ENCODE measurements around the gene WDR70. TPM values are rescaled to one million over a fixed set of nuclear protein-coding genes. Genes with fewer than 3 reads are reported as not detected.

The WDR70 gene
- total RNA-seq, 1 experiment from 2014 or later, result 35.6 TPM

GRCh38 chr5:37722236-37723161 is 343.4 kb downstream of the WDR70 start:
- Histone ChIP-seq H3K4me3 (ENCODE audit: low read length) (no peak overlapping the region), H3K9me3 (ENCODE audit: low read length) (no peaks in the 10 kb centered on the region), H3K79me2 (ENCODE audit: low read length) (no peaks in the 10 kb centered on the region), H3K9me2 (replicated peaks; ENCODE audit: insufficient read depth, low read length) (no peaks in the 10 kb centered on the region), H3K27me3 (ENCODE audit: low read length) (no peaks in the 10 kb centered on the region), H3K27ac (ENCODE audit: low read length) (no peak overlapping the region), H3K4me1 (ENCODE audit: low read length) (peaks cover 8% of the 10 kb centered on the region), H3K9ac (ENCODE audit: low read length) (no peak overlapping the region), H3K36me3 (ENCODE audit: insufficient read depth, low read length) (no peaks in the 10 kb centered on the region), H4K20me1 (ENCODE audit: insufficient read depth, low read depth, low read length) (no peaks in the 10 kb centered on the region), H3K4me2 (ENCODE audit: low read depth, low read length, poor library complexity, severe bottlenecking) (no peak overlapping the region), H2AFZ (ENCODE audit: low read length) (no peak overlapping the region)
- no peak for DNase-seq

- Histone ChIP-seq H3K79me2 (ENCODE audit: low read length) (no peaks in the 10 kb centered on the region), H4K20me1 (ENCODE audit: insufficient read depth, low read depth, low read length) (no peaks in the 10 kb centered on the region), H3K4me1 (ENCODE audit: low read length) (peaks cover 10% of the 10 kb centered on the region), H3K9me2 (replicated peaks; ENCODE audit: insufficient read depth, low read length) (no peaks in the 10 kb centered on the region), H3K9me3 (ENCODE audit: low read length) (no peaks in the 10 kb centered on the region), H3K4me3 (ENCODE audit: low read length) (no peak overlapping the region), H2AFZ (ENCODE audit: low read length) (no peak overlapping the region), H3K36me3 (ENCODE audit: insufficient read depth, low read length) (no peaks in the 10 kb centered on the region), H3K4me2 (ENCODE audit: low read depth, low read length, poor library complexity, severe bottlenecking) (no peak overlapping the region), H3K27ac (ENCODE audit: low read length) (no peak overlapping the region), H3K27me3 (ENCODE audit: low read length) (no peaks in the 10 kb centered on the region), H3K9ac (ENCODE audit: low read length) (no peak overlapping the region)
- peak; percentile 60 for DNase-seq
Observed at GRCh38 chr5:37723162-37723961, 344.2 kb downstream of the WDR70 start.

- H3K27me3 ChIP-seq (ENCODE audit: low read length), result no peaks in the 10 kb centered on the region
- no peak for DNase-seq
- H3K36me3 ChIP-seq (ENCODE audit: insufficient read depth, low read length), result no peaks in the 10 kb centered on the region
Observed at GRCh38 chr5:37724395-37725125, 345.4 kb downstream of the WDR70 start.

GRCh38 chr5:37725185-37725584 is 346.1 kb downstream of the WDR70 start:
- no peak overlapping the region for H3K4me2 ChIP-seq (ENCODE audit: low read depth, low read length, poor library complexity, severe bottlenecking)
- no peaks in the 10 kb centered on the region for H3K36me3 ChIP-seq (ENCODE audit: insufficient read depth, low read length)
- no peaks in the 10 kb centered on the region for H3K79me2 ChIP-seq (ENCODE audit: low read length)
- no peak overlapping the region for H3K9ac ChIP-seq (ENCODE audit: low read length)
- H3K9me3 ChIP-seq (ENCODE audit: low read length), result no peaks in the 10 kb centered on the region
- H3K27me3 ChIP-seq (ENCODE audit: low read length), result no peaks in the 10 kb centered on the region
- H3K9me2 ChIP-seq (replicated peaks; ENCODE audit: insufficient read depth, low read length), result no peaks in the 10 kb centered on the region
- DNase-seq, result no peak
- H3K4me3 ChIP-seq (ENCODE audit: low read length), result no peak overlapping the region
- H4K20me1 ChIP-seq (ENCODE audit: insufficient read depth, low read depth, low read length), result no peaks in the 10 kb centered on the region
- H3K4me1 ChIP-seq (ENCODE audit: low read length), result peaks cover 17% of the 10 kb centered on the region
- H2AFZ ChIP-seq (ENCODE audit: low read length), result no peak overlapping the region
- no peak overlapping the region for H3K27ac ChIP-seq (ENCODE audit: low read length)

More at GRCh38 chr5:37724395-37725125, 345.4 kb downstream of the WDR70 start:
- Histone ChIP-seq H3K9me3 (ENCODE audit: low read length) (no peaks in the 10 kb centered on the region), H3K27ac (ENCODE audit: low read length) (no peak overlapping the region), H3K79me2 (ENCODE audit: low read length) (no peaks in the 10 kb centered on the region), H3K4me3 (ENCODE audit: low read length) (no peak overlapping the region), H3K9me2 (replicated peaks; ENCODE audit: insufficient read depth, low read length) (no peaks in the 10 kb centered on the region), H4K20me1 (ENCODE audit: insufficient read depth, low read depth, low read length) (no peaks in the 10 kb centered on the region), H3K4me2 (ENCODE audit: low read depth, low read length, poor library complexity, severe bottlenecking) (no peak overlapping the region), H3K9ac (ENCODE audit: low read length) (no peak overlapping the region), H3K4me1 (ENCODE audit: low read length) (peaks cover 17% of the 10 kb centered on the region), H2AFZ (ENCODE audit: low read length) (no peak overlapping the region)

- Histone ChIP-seq H3K27ac (ENCODE audit: low read length) (no peak overlapping the region), H2AFZ (ENCODE audit: low read length) (no peak overlapping the region), H3K9me3 (ENCODE audit: low read length) (no peaks in the 10 kb centered on the region), H3K4me3 (ENCODE audit: low read length) (no peak overlapping the region), H3K27me3 (ENCODE audit: low read length) (no peaks in the 10 kb centered on the region), H3K4me1 (ENCODE audit: low read length) (peaks cover 9% of the 10 kb centered on the region), H4K20me1 (ENCODE audit: insufficient read depth, low read depth, low read length) (no peaks in the 10 kb centered on the region), H3K36me3 (ENCODE audit: insufficient read depth, low read length) (no peaks in the 10 kb centered on the region), H3K4me2 (ENCODE audit: low read depth, low read length, poor library complexity, severe bottlenecking) (no peak overlapping the region), H3K79me2 (ENCODE audit: low read length) (no peaks in the 10 kb centered on the region), H3K9me2 (replicated peaks; ENCODE audit: insufficient read depth, low read length) (no peaks in the 10 kb centered on the region), H3K9ac (ENCODE audit: low read length) (no peak overlapping the region)
- DNase-seq, result no peak
Observed at GRCh38 chr5:37727238-37727637, 348.1 kb downstream of the WDR70 start.

GRCh38 chr5:37730896-37731455 is 351.9 kb downstream of the WDR70 start:
- no peak overlapping the region for H3K4me3 ChIP-seq (ENCODE audit: low read length)
- no peak overlapping the region for H3K27ac ChIP-seq (ENCODE audit: low read length)
- H3K36me3 ChIP-seq (ENCODE audit: insufficient read depth, low read length), result no peaks in the 10 kb centered on the region
- no peaks in the 10 kb centered on the region for H3K79me2 ChIP-seq (ENCODE audit: low read length)
- H4K20me1 ChIP-seq (ENCODE audit: insufficient read depth, low read depth, low read length), result no peaks in the 10 kb centered on the region
- no peaks in the 10 kb centered on the region for H3K27me3 ChIP-seq (ENCODE audit: low read length)
- no peak overlapping the region for H3K4me2 ChIP-seq (ENCODE audit: low read depth, low read length, poor library complexity, severe bottlenecking)
- peaks cover 10% of the 10 kb centered on the region for H3K4me1 ChIP-seq (ENCODE audit: low read length)
- no peak for DNase-seq
- no peak overlapping the region for H3K9ac ChIP-seq (ENCODE audit: low read length)
- H3K9me3 ChIP-seq (ENCODE audit: low read length), result no peaks in the 10 kb centered on the region
- H2AFZ ChIP-seq (ENCODE audit: low read length), result no peak overlapping the region
- H3K9me2 ChIP-seq (replicated peaks; ENCODE audit: insufficient read depth, low read length), result no peaks in the 10 kb centered on the region

GRCh38 chr5:37734114-37734513 is 355.0 kb downstream of the WDR70 start:
- Histone ChIP-seq H3K9me2 (replicated peaks; ENCODE audit: insufficient read depth, low read length) (no peaks in the 10 kb centered on the region), H3K4me1 (ENCODE audit: low read length) (0 out of 2 replicates have a peak, but pooled peaks cover 4% of the 10 kb centered on the region), H3K9me3 (ENCODE audit: low read length) (no peaks in the 10 kb centered on the region), H3K27me3 (ENCODE audit: low read length) (no peaks in the 10 kb centered on the region), H3K4me2 (ENCODE audit: low read depth, low read length, poor library complexity, severe bottlenecking) (no peak overlapping the region), H3K4me3 (ENCODE audit: low read length) (no peak overlapping the region), H3K79me2 (ENCODE audit: low read length) (no peaks in the 10 kb centered on the region), H3K36me3 (ENCODE audit: insufficient read depth, low read length) (no peaks in the 10 kb centered on the region), H4K20me1 (ENCODE audit: insufficient read depth, low read depth, low read length) (no peaks in the 10 kb centered on the region), H3K9ac (ENCODE audit: low read length) (no peak overlapping the region), H2AFZ (ENCODE audit: low read length) (no peak overlapping the region), H3K27ac (ENCODE audit: low read length) (no peak overlapping the region)
- no peak for DNase-seq

Data from Karpas-422 (cell line).